Naive B cell (primary cell): Measurements from ENCODE around the gene ACOT13. TPM values are rescaled to one million over a fixed set of nuclear protein-coding genes. Genes with fewer than 3 reads are reported as not detected.
"Not testable (repeated sequence)": the region's sequence is repeated elsewhere in the genome, so short reads cannot be mapped to it uniquely, and the experiment has no call there.

Experiments used
- ATAC-seq, 2 donors: fragments of 150-1000 bp; cut with Tn5 transposase; 2 replicates each; pipeline ENCODE4 v1.10.0; 2021; ENCODE audit warnings: low read depth in 2 of 2, mild to moderate bottlenecking in 2 of 2, moderate library complexity in 2 of 2
- DNase-seq: peaks from one replicate; pipeline ENCODE4 v3.0.0; 2022
- H3K27ac Mint-ChIP-seq, 6 donors: one replicate each; pipeline ENCODE4 v1.8.0; 2020 to 2022; ENCODE audit warnings: mild to moderate bottlenecking in 6 of 6, mixed read lengths in 6 of 6, moderate library complexity in 5 of 6, inconsistent platforms in 2 of 6
- H3K27me3 Mint-ChIP-seq, 3 donors: one replicate each; pipeline ENCODE4 v1.8.0; 2021 to 2022; ENCODE audit warnings: mixed read lengths in 3 of 3, mild to moderate bottlenecking in 1 of 3
- H3K36me3 Mint-ChIP-seq, 2 donors: one replicate each; pipeline ENCODE4 v1.8.0; 2020 to 2022; ENCODE audit warnings: mixed read lengths in 2 of 2, inconsistent platforms in 1 of 2, mild to moderate bottlenecking in 1 of 2
- H3K4me1 Mint-ChIP-seq, 3 donors: one replicate each; pipeline ENCODE4 v1.8.0; 2020 to 2022; ENCODE audit warnings: mixed read lengths in 3 of 3, inconsistent platforms in 1 of 3, mild to moderate bottlenecking in 1 of 3, moderate library complexity in 1 of 3
- H3K4me3 Mint-ChIP-seq, 8 donors: one replicate each; pipeline ENCODE4 v1.8.0; 2020 to 2022; ENCODE audit warnings: mild to moderate bottlenecking in 8 of 8, mixed read lengths in 8 of 8, moderate library complexity in 8 of 8, inconsistent platforms in 2 of 8
- H3K9me3 Mint-ChIP-seq, 7 donors: one replicate each; pipeline ENCODE4 v1.8.0; 2020 to 2022; ENCODE audit warnings: mixed read lengths in 7 of 7, mild to moderate bottlenecking in 5 of 7, inconsistent platforms in 2 of 7, moderate library complexity in 1 of 7
- polyA plus RNA-seq, 6 donors: library from polyadenylated mRNA; unstranded; fragments of 300-500 nt; fragmentation: Illumina TruSeq; gene quantifications; one replicate each; pipeline ENCODE4 v1.2.3, GENCODE V29; 2021; ENCODE audit warnings: low read depth in 6 of 6

ACOT13 gene
- polyA plus RNA-seq, 6 donors from 2014 or later, result 4.0 to 10.8 (median 9.1) TPM

DNA sequence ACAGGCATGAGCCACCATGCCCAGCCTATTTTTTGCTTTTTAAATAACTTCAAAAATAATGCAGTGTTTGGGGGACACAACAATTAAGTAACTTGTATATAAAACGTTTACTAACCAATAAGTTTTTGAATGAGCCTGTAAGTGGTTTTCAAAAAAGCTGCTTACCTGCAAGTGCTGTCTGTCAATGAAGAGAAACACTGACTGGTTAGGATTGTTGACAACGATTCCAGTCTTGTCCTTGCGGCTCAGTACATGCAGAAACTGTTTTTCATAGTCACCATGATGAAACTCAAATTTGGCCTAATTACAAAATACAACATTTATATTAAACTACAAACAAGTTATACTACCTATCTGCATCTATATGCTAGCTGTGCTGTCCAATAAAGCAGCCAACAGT is 41.7 kb downstream of the ACOT13 start:
- Mint-ChIP-seq H3K9me3 (no peaks in the 10 kb centered on the region), H3K4me1 (peaks cover 26 to 41% (median 33%) of the 10 kb centered on the region in 3 donors), H3K36me3 (peaks cover 8 to 18% of the 10 kb centered on the region in 2 donors), H3K27ac (peak overlapping the region in 1 of 6 donors; percentile 27), H3K4me3 (no peak overlapping the region), H3K27me3 (no peaks in the 10 kb centered on the region)
- ATAC-seq, result no peak
- no peak for DNase-seq

DNA sequence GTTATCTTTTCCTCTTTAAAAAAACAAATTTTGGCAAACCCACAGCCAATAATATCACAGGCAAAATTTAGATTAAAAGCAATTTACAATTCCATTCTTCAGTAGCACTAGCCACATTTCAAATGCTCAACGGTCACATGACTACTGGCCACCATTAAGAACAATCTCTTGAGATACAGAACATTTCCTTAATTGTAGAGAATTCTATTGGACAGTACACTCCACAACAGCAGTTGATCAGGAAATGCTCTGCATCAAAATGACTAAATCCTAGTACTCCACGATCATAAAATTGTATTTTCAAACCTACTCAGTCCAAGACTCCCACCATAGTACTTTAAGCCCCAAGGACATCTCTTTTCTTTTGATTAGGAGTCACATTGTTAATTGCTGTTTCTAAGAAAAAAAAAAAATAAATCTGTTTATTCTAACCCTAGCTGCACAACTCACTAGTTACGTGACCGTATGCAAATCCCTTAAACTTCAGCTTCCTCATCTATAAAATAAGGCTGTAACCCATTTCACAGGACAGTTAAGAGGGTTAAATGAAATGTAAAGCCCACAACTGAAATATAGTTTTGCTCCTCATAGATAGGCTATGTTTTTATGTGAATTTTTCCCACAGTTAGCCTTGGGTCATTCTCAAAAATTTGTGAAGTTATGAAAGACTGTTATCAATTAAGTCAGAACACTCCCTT is 42.3 kb downstream of the ACOT13 start:
- DNase-seq (no peak), ATAC-seq (peak; percentile 30 to 41)
- peaks cover 8 to 14% of the 10 kb centered on the region in 2 donors for H3K36me3 Mint-ChIP-seq
- H3K4me3 Mint-ChIP-seq, result no peak overlapping the region
- peak overlapping the region in 2 of 6 donors; percentile 27 to 44 for H3K27ac Mint-ChIP-seq
- peaks cover 23 to 36% (median 33%) of the 10 kb centered on the region in 3 donors for H3K4me1 Mint-ChIP-seq
- H3K27me3 Mint-ChIP-seq, result no peaks in the 10 kb centered on the region
- H3K9me3 Mint-ChIP-seq, result no peaks in the 10 kb centered on the region

DNA sequence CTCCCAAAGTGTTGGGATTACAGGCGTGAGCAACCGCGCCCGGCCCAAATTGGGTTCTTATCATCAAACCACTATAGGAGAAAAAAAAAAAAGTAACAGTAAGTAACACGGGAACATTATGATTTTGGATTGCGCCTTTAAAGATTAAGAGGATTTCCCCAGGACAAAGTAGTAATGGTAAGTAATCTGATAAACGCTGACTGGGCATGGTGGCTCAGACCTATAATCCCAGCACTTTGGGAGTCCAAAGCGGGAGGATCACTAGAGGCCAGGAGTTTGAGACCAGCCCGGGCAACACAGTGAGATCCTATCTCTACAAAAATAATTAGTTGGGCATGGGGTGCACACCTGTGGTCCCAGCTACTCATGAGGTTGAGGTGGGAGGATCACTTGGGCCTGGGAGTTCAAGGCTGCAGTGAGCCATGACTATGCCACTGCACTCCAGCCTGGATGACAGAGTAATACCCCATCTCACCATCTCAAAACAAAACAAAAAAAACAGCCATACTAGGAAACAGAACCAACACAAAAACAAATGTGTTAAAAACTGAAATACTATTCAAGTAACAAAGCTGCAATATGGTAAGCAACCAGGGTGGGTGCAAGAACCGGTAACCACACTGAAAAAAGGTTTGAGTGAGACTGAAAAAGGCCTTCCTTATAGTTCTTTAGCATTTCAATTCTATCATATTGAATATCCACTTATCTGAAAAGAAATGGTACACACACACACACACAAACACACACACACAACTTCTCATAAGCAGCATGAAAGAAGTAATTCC is 43.8 kb downstream of the ACOT13 start:
- H3K27ac Mint-ChIP-seq, result peak overlapping the region in 2 of 6 donors; percentile 43 to 48
- H3K36me3 Mint-ChIP-seq, result peaks cover 8% of the 10 kb centered on the region in 2 donors
- no peak overlapping the region for H3K4me3 Mint-ChIP-seq
- H3K9me3 Mint-ChIP-seq, result no peaks in the 10 kb centered on the region
- ATAC-seq (no peak), DNase-seq (no peak)
- H3K4me1 Mint-ChIP-seq, result peaks cover 22 to 46% (median 40%) of the 10 kb centered on the region in 3 donors
- no peaks in the 10 kb centered on the region for H3K27me3 Mint-ChIP-seq

DNA sequence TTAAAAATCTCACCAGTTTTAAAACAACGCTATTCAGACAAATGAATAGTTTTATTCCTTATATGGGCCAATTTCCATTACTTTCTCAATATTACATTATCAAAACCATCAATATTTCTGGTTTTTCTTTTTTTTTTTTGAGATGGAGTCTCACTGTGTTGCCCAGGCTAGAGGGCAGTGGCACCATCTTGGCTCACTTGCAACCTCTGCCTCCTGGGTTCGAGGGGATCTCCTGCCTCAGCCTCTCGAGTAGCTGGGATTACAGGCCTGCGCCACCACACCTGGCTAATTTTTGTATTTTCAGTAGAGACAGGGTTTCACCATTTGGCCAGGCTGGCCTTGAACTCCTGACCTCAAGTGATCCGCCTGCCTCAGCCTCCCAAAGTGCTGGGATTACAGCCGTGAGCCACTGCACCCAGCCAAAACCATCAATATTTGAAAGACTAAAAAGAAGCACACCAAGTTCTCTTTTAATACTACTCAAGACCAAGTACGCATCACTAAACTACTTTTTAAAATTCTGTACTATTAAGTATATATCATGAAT is 49.8 kb downstream of the ACOT13 start:
- H3K27me3 Mint-ChIP-seq, DNase-seq, H3K9me3 Mint-ChIP-seq, ATAC-seq: not testable (repeated sequence)
- peaks cover 10 to 15% of the 10 kb centered on the region in 2 donors for H3K36me3 Mint-ChIP-seq
- peak overlapping the region in 3 of 6 donors; percentile 28 to 99 (median 47) for H3K27ac Mint-ChIP-seq
- peaks cover 29 to 71% (median 63%) of the 10 kb centered on the region in 3 donors for H3K4me1 Mint-ChIP-seq
- peak overlapping the region; percentile 32 to 98 (median 69) for H3K4me3 Mint-ChIP-seq

DNA sequence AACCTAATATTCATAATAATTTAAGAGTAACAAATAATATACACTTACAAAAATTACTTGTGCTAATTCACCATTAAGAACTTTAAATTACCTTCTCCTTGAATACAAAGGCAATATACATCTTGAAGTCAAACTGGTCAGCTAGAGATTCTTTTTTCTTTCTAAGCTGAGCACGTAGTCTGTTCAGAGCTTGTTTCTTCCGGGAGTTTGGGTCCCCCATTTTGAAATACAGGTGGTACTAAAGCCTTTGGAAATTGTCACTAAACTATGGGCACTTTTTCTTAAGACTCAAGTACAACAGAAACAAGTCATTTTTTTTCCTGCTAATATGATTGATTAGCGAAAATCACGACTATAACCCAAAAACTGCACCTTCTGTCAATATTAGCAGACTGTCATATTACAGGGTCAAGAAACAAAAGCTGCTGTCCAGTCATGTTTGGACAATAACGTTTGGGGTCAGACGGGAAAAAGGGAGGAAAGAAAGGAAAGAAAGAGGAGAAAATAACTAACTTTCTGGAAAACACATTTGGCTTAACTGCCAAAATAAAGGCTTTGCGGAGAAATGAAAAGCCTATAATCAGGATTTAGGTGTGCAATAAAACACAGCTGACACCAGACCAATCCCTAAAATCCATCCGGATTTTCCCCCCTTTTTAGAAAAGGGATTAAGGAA is 51.7 kb downstream of the ACOT13 start:
- Mint-ChIP-seq H3K4me3 (peak overlapping the region in 7 of 8 donors; percentile 85 to 100 (median 95)), H3K27ac (peak overlapping the region; percentile 94 to 100 (median 98)), H3K36me3 (peaks cover 4 to 15% of the 10 kb centered on the region in 2 donors), H3K9me3 (peaks cover 0 to 2% (median 0%) of the 10 kb centered on the region in 7 donors), H3K27me3 (no peaks in the 10 kb centered on the region), H3K4me1 (peaks cover 24 to 61% (median 49%) of the 10 kb centered on the region in 3 donors)
- no peak for DNase-seq
- no peak for ATAC-seq

DNA sequence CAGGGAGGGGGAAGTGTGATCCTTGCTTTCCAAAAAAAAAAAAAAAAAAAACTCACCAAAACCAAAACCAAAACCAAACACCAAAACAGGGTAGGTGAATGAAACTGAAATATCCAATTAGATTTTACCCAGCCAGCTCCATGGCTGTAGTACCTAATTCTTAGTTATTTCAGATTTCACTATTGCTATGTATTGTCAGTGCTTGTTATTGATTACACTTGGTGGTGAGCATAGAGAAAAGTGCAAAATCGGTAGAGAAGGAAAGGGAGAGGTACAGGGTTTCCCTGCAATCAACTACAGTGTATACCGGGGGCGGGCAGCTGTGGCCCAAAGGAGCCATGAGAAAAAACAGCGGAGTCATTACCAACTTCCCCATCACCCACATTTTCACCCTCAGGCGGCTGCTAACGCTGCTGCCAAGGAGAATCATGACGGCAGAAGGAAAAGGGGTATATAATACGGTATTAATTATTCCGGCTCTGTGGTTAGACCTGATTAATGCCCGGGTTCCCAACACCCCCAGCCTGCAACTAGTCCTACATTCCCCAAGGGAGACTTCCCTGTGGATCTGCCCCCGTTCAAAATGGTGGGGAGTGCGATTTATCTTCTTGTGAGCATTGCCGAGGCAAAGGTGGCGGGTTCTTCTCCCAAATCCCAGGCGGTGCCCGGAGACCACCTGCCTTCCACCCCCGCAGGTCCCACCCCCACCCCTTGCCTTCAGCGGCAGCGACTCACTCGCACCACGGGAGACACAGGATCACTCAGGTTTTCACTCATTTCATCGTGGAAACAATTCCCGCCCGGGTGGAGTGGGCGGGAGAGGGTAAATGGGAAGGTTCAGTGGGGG is 52.5 kb downstream of the ACOT13 start, which contains the start of gene C6orf62:
TSS of gene C6orf62 (minus strand) at position 30 of the 847 bp plus-strand sequence. CDS start 486 bp downstream, outside the sequence.
- Mint-ChIP-seq H3K27me3 (no peaks in the 10 kb centered on the region), H3K36me3 (peaks cover 4 to 15% of the 10 kb centered on the region in 2 donors), H3K4me3 (peak within 1 kb of the TSS; percentile 90 to 100 (median 96)), H3K27ac (peak within 1 kb of the TSS; percentile 98 to 100 (median 100)), H3K9me3 (peaks cover 0 to 2% (median 0%) of the 10 kb centered on the region in 7 donors), H3K4me1 (peaks cover 24 to 60% (median 49%) of the 10 kb centered on the region in 3 donors)
- ATAC-seq (no peak), DNase-seq (peak; percentile 67)

DNA sequence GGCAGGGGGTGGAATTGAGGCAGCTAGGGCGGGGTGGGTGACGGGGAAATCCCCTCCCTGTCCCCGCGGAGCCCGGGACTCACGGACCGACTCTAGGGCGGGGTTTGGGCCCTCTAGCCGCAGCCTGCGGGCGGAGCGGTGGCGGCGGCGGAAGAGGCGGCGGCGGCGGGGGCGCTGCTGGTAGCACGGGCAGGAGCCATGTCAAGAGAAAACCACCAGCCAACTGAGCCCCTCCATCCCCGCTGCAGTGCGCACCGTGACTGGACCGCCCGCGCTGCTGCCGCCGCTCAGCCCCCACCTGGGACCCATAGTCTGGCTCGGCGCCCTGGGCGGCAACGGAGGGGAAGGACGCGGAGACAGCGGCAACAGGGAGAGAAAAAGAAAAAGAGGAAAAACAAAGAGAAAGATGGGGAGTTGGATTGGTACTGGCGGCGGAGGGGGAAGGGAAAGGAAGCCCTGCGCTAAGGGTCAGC is 53.3 kb downstream of the ACOT13 start:
- Mint-ChIP-seq H3K4me1 (peaks cover 24 to 53% (median 49%) of the 10 kb centered on the region in 3 donors), H3K4me3 (peak overlapping the region; percentile 90 to 100 (median 96))

DNA sequence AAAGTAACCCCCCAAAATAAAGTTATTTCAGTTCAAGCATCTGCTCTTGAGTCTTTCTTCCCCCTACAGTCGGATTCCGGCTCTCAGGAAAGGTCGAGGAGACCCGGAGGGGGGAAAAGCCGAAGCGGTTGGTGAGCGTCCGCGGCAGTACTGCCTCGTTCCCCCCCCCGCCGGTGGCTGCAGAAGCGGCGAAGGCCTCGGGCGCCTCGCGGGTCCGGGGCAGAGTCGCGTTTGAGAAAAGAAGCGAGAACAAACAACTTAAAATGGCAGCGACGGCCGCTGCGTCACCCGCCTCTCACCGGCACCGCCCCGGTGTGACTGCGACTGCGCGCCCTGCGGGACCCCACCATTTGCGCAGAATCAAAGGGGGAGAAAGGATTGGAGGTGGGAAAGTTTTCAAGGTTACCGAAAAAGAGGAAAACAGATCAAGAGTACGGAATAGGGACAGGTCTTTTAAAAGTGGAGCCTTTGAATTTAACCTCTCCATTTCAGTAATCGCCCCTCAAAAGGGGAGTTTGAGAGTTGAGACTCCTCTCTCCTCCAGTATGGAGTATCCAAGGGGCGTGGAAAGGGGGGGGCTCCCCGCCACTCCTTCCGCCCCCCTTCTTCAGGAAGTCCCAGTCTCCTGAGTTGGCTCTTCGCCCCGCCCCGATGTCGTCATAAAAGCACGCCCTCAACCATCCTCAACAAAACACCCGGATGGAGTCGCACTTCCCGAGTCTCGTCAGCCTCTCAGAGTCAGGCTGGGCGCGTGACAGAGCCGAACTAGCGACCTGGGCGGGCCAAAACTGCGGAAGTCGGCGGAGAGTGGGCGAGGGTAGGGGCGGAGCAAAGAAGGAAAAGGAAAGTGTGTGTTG is 54.0 kb downstream of the ACOT13 start:
- Mint-ChIP-seq H3K4me1 (peaks cover 24 to 46% (median 42%) of the 10 kb centered on the region in 3 donors), H3K27me3 (no peaks in the 10 kb centered on the region), H3K4me3 (peak overlapping the region; percentile 90 to 100 (median 96)), H3K9me3 (peaks cover 0 to 2% (median 0%) of the 10 kb centered on the region in 7 donors), H3K36me3 (peaks cover 4 to 15% of the 10 kb centered on the region in 2 donors), H3K27ac (peak overlapping the region; percentile 98 to 100 (median 100))
- peak; percentile 100 for DNase-seq
- peak; percentile 78 to 83 for ATAC-seq

More for the DNA sequence above, 53.3 kb downstream of the ACOT13 start:
- H3K36me3 Mint-ChIP-seq, result peaks cover 4 to 15% of the 10 kb centered on the region in 2 donors
- ATAC-seq (peak; percentile 31 to 32), DNase-seq (peak; percentile 78)
- peaks cover 0 to 2% (median 0%) of the 10 kb centered on the region in 7 donors for H3K9me3 Mint-ChIP-seq
- H3K27me3 Mint-ChIP-seq, result no peaks in the 10 kb centered on the region
- H3K27ac Mint-ChIP-seq, result peak overlapping the region; percentile 98 to 100 (median 100)

DNA sequence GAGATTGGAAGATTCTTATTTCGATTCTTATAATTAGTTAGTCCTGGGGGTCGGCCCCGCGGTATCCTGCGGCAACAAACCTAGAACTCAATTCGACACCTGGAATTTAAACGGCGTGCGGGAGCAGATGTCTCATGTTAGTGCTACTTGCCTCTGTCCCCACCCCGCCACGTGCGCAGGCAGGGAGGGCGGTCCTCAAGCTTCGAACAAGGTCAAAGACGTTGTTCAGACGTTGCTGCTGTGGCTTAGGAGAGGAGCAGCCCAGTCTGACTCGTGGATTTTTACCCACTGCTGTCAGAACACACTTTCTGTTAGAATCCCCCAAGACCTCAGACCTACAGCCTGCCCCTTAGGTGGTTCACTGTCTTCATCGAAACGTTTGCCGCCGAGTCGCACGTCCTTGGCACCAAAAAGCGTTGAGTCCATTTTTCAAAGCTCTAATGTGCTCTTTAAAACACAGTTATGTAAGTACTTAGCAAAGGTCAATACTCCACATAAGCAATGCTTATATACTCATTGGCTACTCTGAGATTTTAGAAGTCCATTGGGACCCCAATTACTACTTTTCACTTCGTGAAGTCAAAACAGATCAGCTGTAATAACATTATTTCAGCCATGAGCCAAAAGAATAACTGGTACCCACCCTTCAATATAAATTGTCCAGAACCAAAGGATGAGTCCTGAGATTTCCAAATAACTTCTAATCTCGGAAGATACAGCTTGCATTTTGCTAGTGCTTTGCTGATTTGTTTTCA is 54.8 kb downstream of the ACOT13 start:
- DNase-seq, result no peak
- peak; percentile 52 to 55 for ATAC-seq
- Mint-ChIP-seq H3K4me3 (peak overlapping the region; percentile 90 to 100 (median 96)), H3K4me1 (peaks cover 24 to 42% (median 38%) of the 10 kb centered on the region in 3 donors), H3K9me3 (peaks cover 0 to 2% (median 0%) of the 10 kb centered on the region in 7 donors), H3K36me3 (peaks cover 4 to 15% of the 10 kb centered on the region in 2 donors), H3K27ac (peak overlapping the region; percentile 98 to 100 (median 100)), H3K27me3 (peaks cover 0 to 5% (median 0%) of the 10 kb centered on the region in 3 donors)

DNA sequence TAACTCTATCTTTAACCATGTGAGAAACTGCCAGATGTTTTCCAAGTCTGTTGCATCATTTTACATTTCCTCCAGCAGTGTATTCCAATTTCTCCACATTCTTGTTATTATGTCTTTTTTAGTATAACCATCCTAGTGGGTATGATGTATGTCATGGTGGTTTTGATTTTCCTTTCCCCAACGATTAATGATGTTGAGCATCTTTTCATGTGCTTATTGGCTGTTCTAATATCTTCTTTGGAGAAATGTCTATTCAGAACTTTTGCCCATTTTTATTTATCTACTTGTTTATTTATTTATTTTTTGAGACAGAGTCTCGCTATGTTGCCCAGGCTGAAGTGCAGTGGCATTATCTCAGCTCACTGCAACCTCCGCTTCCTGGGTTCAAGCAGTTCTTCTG is 56.4 kb downstream of the ACOT13 start:
- Mint-ChIP-seq H3K27me3 (peaks cover 0 to 5% (median 0%) of the 10 kb centered on the region in 3 donors), H3K27ac (peak overlapping the region in 3 of 6 donors; percentile 27 to 44 (median 36)), H3K9me3 (peaks cover 0 to 2% (median 0%) of the 10 kb centered on the region in 7 donors), H3K4me1 (peaks cover 17 to 31% (median 22%) of the 10 kb centered on the region in 3 donors), H3K4me3 (peak overlapping the region in 3 of 8 donors; percentile 3 to 62 (median 29)), H3K36me3 (peaks cover 0 to 15% of the 10 kb centered on the region in 2 donors)
- ATAC-seq (no peak), DNase-seq (no peak)
